PFSK-1 (cell line): ENCODE results near the gene UST.

Experiments used
- FOXP2 ChIP-seq: optimal IDR thresholded peaks from 2 replicates; pipeline ENCODE3; 2011; ENCODE audit warnings: borderline replicate concordance, control low read depth, inconsistent platforms; ENCODE audit not compliant: insufficient read depth; ENCODE audit errors: extremely low read length, extremely low read depth
- POLR2AphosphoS5 ChIP-seq: IDR thresholded peaks from 2 replicates; pipeline ENCODE4 v1.6.1; 2012; ENCODE audit warnings: low read depth, mild to moderate bottlenecking, control low read depth, low read length, moderate library complexity
- REST ChIP-seq, 2 experiments: IDR thresholded peaks; 2 replicates each; pipeline versions ENCODE4 v1.6.1 to v1.8.0; 2011 to 2012; ENCODE audit warnings: low read depth in 2 of 2, low read length in 2 of 2, control low read depth in 1 of 2, inconsistent platforms in 1 of 2, mild to moderate bottlenecking in 1 of 2, moderate library complexity in 1 of 2; ENCODE audit not compliant: insufficient read depth in 1 of 2
- SIN3A ChIP-seq: IDR thresholded peaks from 2 replicates; pipeline ENCODE4 v1.6.1; 2012; ENCODE audit warnings: mild to moderate bottlenecking, low read length, moderate library complexity, borderline replicate concordance; ENCODE audit not compliant: insufficient read depth
- TAF1 ChIP-seq: IDR thresholded peaks from 2 replicates; pipeline ENCODE4 v1.6.1; 2012; ENCODE audit warnings: low read length, control low read depth, borderline replicate concordance; ENCODE audit not compliant: insufficient read depth

The UST gene

GRCh38 chr6:148765898-148766808, 19.3 kb downstream of the UST start:
- TF ChIP-seq FOXP2 (no peak), REST (IDR thresholded peaks at IDR 0.05; ENCODE audit: insufficient read depth in 1 of 2, low read depth in 2 of 2, low read length in 2 of 2) (no peak), TAF1 (no peak), POLR2AphosphoS5 (no peak), SIN3A (no peak)

DNA sequence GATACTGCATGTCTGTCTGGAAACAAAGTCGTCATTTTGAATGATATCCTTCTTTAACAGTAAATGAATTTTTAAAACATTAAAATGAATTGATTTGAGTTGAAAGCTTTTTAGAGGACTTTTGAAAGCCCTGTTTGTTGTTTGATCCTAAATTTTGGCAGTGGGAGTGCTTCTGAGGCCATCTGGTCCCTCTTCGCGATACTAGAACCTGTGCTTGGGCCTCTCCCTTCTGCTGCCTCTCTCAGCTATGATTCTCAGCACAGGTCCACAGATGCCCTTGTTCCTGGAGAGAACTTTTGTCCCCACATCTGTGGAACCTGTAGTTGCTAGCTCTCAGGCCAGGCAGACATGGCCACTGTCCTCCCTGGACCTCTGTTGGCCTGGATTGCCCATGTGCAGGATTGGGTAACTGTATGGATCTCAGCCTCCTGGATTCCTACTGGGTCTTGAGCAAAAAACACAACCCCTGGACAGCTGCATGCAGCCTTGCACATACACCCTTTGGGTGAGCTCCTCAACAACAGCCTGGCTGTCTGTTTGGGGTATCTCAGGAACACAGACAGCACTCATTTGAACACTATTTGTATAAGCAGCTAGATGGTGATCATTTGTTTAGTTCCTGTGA, 21.9 kb downstream of the UST start:
- no peak for TF ChIP-seq TAF1
- no peak for TF ChIP-seq REST (IDR thresholded peaks at IDR 0.05; ENCODE audit: insufficient read depth in 1 of 2, low read depth in 2 of 2, low read length in 2 of 2)

DNA sequence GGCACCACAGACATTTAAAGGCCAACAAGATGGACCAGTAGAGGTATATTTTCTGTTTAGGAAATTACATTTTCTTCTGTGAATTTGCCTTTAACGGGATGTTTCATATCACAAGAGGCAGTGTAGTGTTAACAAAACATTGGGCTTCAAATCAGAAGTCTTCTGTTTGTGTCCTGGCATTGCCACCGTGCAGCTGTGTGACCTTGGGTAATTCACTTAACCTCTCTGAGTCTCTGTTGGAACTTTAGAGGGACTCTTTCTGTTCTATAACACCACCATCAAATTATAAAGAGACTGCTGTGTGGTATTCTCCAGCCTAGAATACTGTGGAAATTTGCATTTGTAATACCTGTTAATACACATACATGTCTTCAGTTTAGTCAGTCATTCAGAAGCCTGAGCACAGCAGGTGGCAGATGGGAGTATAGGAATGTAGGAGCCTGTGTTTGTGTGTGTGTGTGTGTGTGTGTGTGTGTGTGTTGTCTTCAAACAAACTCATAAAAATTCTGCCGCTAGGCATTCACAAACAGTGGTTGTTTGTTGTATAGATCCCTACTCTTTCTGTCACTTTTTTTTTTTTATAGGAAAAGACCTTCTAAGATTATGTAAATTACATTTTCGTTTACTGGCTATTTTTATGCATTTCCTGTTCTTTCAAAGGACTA, 22.6 kb downstream of the UST start:
- no peak for TF ChIP-seq FOXP2
- no peak for TF ChIP-seq REST (IDR thresholded peaks at IDR 0.05; ENCODE audit: insufficient read depth in 1 of 2, low read depth in 2 of 2, low read length in 2 of 2)
- no peak for TF ChIP-seq POLR2AphosphoS5
- TF ChIP-seq SIN3A: no peak
- no peak for TF ChIP-seq TAF1

- TF ChIP-seq REST (IDR thresholded peaks at IDR 0.05; ENCODE audit: insufficient read depth in 1 of 2, low read depth in 2 of 2, low read length in 2 of 2) (no peak), SIN3A (no peak), FOXP2 (no peak), TAF1 (no peak), POLR2AphosphoS5 (no peak)
These were observed 23.8 kb downstream of the UST start for GRCh38 chr6:148770408-148771211.
